Fibroblast of mammary gland (primary cell): ENCODE results near the gene RAP1GAP2.

ENCODE experiments used
- DNase-seq: peaks from one replicate; pipeline ENCODE4 v3.0.0-alpha.2; 2010; ENCODE audit warnings: low read depth
- H3K4me3 ChIP-seq: 2 replicates; pipeline ENCODE4 v1.5.1; 2011; ENCODE audit warnings: low read depth, mild to moderate bottlenecking, low read length, moderate library complexity; ENCODE audit not compliant: control insufficient read depth
- TF ChIP-seq, protein P1 (sequence below): conservative IDR thresholded peaks from 2 replicates; pipeline ENCODE4 v1.5.1; 2011; ENCODE audit warnings: low read depth, low read length, inconsistent platforms; ENCODE audit not compliant: control insufficient read depth, insufficient read depth

Gene RAP1GAP2

DNA sequence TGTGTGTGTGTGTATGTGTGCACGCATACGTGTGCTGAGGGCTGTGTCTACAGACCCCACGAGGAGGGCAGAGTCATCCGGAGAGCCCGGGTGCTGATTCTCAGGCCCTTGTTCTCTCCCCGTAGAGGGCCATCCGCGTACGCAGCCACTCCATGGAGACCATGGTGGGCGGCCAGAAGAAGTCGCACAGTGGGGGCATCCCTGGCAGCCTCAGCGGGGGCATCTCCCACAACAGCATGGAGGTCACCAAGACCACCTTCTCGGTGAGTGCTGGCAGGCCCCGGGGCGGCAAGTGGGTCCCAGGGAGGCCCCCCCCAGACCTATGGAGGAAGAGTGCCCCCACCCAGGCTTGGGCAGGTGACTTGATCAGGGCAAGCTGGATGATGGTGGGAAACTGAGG, 221.7 kb downstream of the RAP1GAP2 start:
- H3K4me3 ChIP-seq: no peak overlapping the region
- no peak for DNase-seq
- TF ChIP-seq, protein P1, sequence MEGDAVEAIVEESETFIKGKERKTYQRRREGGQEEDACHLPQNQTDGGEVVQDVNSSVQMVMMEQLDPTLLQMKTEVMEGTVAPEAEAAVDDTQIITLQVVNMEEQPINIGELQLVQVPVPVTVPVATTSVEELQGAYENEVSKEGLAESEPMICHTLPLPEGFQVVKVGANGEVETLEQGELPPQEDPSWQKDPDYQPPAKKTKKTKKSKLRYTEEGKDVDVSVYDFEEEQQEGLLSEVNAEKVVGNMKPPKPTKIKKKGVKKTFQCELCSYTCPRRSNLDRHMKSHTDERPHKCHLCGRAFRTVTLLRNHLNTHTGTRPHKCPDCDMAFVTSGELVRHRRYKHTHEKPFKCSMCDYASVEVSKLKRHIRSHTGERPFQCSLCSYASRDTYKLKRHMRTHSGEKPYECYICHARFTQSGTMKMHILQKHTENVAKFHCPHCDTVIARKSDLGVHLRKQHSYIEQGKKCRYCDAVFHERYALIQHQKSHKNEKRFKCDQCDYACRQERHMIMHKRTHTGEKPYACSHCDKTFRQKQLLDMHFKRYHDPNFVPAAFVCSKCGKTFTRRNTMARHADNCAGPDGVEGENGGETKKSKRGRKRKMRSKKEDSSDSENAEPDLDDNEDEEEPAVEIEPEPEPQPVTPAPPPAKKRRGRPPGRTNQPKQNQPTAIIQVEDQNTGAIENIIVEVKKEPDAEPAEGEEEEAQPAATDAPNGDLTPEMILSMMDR: no peak

DNA sequence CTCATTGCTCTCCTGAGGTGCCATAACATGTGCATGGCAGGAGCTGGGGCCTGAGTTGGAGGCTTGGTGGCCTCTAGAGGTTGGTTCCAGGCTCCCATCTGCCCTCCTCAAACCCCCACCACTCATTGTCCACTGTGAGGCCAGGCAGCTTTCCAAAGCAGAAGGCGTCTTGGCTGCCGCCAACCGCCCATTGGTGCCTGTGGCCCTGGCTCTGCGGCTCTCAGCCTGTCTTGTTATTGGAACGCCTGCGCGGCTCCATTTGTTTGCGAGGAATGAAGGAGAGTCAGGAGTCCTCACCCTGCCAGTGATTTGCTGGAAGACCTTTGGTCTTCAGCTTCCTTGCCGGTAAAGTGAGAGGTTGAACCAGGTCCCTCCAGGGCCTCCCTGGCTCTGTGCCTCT, 223.5 kb downstream of the RAP1GAP2 start:
- DNase-seq: no peak
- TF ChIP-seq, protein P1: no peak
- no peak overlapping the region for H3K4me3 ChIP-seq

DNA sequence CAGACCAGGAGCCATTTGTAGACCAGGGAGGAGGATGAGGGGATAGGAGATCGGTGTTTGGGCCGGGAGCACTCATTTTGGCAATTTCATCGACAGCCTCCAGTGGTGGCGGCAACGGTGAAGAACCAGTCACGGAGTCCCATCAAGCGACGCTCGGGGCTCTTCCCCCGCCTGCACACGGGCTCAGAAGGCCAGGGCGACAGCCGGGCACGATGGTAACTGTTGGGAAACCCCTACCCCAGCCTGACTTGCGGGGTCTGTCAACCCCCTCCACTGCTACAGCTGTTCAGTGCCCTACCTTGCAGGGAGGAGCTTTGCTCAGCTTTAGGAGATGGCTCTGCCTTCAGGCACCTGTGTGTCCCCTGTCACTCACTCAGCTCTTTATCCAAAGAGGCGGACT, 224.1 kb downstream of the RAP1GAP2 start:
- H3K4me3 ChIP-seq: no peak overlapping the region
- TF ChIP-seq, protein P1: no peak
- no peak for DNase-seq

DNA sequence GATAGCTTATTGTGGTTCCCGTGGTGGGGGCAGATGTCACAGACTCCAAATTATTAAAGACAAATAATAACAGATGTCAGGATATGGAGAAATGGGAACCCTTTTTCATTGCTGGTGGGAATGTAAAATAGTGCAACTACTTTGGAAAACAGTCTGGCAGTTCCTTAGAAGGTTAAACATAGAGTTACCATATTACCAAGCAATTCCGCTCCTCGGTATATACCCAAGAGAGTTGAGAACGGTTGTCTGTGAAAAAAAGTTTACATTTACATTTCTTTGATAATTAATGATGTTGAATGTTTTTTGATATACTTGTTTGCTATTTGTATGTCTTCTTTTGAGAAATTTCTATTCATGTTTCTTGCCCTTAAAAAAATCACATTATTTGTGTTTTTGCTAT, 226.0 kb downstream of the RAP1GAP2 start:
- H3K4me3 ChIP-seq: no peak overlapping the region
- TF ChIP-seq, protein P1: no peak
- no peak for DNase-seq

DNA sequence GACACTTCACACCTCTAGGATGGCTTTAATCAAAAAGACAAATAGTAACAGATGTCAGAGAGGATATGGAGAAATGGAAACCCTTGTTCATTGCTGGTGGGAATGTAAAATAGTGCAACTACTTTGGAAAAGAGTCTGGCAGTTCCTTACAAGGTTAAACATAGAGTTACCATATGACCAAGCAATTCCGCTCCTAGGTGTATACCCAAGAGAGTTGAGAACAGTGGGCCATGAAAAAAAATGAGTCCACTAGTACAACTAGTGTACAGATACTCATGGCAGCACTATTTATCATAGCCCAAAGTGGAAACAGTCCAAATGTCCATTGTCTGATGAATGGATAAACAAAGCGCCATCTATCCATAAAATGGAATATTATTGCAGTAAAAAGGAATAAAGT, 228.1 kb downstream of the RAP1GAP2 start:
- TF ChIP-seq, protein P1: no peak
- no peak for DNase-seq
- no peak overlapping the region for H3K4me3 ChIP-seq

DNA sequence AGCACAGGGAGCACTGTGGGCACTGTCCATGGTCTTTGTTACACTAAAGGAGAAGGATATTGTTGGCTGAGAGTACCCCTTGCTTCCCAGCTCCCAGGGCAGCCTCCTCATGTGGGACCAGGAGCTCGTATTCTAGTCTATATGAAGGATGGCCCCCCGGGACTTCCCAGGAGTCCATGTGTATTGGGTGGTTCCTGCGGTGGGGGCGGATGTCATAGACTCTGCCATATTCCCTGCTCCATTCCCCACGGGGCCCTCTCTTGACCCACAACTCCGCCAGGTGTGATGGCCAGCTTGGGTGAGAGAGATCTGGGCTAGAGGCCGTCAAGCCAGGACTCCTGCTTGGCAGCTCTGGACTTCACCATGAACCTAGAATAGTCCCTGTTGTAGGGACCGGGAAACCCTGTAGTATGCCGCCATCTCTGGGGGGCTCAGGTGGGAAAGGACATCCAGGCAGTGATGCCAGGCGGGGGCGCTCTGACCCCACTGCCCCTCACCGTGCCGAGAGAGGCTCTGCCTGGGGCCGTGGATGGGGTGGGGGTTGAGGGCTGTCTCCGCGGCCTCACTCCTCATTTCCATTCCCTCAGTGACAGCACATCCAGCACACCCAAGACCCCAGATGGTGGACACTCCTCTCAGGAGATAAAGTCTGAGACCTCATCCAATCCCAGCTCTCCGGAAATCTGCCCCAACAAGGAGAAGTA, 229.3 kb downstream of the RAP1GAP2 start:
- TF ChIP-seq, protein P1: no peak
- H3K4me3 ChIP-seq: no peak overlapping the region
- no peak for DNase-seq

DNA sequence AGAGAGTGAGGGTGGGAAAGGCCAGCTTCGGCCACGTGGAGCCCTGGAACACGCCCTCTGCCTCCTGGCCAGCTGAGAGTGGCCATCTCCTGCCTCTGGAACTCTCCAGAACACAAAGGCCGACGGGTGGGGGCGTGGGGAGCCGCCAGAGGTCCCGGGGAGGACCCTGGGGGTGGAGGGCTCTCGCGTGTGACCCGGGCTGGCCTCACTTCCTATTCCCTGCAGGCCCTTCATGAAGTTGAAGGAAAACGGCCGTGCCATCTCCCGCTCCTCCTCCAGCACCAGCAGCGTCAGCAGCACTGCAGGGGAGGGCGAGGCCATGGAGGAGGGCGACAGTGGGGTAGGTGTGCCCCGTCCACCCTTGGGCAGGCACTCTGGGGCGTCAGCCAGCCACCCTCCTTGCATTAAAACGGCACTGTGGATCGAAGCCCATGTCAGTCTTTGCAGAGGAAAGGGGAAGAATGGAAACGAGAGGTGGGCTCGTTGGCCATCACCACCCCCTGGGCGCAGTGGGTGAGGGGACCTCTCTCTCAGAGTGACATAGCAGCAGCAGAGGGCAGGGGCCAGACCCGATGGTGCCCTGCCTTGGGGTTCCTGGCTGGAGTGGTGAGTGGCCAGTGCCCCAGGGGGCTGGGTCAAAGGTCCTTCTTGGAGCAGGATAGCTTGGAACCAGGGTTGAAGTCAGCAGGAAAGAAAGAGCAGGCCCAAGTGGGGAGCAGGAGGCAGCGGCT, 230.1 kb downstream of the RAP1GAP2 start:
- TF ChIP-seq, protein P1: no peak
- no peak for DNase-seq
- no peak overlapping the region for H3K4me3 ChIP-seq
